Uterus (tissue), 2 donors: ENCODE measurements around the gene PUM1.

Experiments used
- POLR2A ChIP-seq, 2 donors: fragments of 450-650 bp; IDR thresholded peaks; one replicate each; pipeline ENCODE4 v1.6.1; 2016; ENCODE audit warnings: antibody characterized with exemption in 2 of 2, mild to moderate bottlenecking in 1 of 2, moderate library complexity in 1 of 2
- TF ChIP-seq, protein P1 (sequence below), 4 experiments: fragments of 200-600 bp in 2 of 4; fragments of 450-650 bp in 2 of 4; sonication (generic) in 2 of 4; IDR thresholded peaks; one replicate each; pipeline ENCODE4 v1.5.1; 2016 to 2019; ENCODE audit warnings: antibody characterized with exemption in 4 of 4, mild to moderate bottlenecking in 2 of 4, moderate library complexity in 1 of 4

DNA sequence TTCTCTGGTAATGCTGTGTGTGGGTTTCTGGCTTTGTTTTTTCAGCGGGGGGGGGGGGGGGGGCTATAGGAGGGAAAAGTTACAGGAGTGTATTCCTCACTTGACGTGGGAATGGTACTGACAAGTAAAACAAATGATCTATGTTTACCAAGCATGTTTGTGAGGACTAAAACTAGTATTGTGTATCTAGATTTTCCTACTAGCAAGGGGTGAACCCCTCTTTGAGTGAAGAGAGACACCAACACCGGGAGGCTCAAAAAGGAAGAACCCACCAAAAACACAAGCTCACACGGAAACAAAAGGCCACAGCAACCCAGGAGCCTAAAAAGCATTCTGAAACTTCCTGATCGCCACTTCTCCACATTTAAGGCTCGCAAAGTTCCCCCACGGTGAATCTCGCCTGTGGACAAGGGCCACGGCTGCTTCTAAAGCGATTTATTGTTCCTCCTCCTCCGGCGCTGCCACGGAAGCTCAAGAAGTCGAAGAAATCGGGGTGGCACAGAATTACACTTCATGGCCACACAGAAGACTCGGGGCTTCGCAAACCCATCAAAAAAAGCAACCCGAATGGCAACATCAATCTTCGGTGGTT is 703 bp downstream of the PUM1 start:
- TF ChIP-seq, protein P1, sequence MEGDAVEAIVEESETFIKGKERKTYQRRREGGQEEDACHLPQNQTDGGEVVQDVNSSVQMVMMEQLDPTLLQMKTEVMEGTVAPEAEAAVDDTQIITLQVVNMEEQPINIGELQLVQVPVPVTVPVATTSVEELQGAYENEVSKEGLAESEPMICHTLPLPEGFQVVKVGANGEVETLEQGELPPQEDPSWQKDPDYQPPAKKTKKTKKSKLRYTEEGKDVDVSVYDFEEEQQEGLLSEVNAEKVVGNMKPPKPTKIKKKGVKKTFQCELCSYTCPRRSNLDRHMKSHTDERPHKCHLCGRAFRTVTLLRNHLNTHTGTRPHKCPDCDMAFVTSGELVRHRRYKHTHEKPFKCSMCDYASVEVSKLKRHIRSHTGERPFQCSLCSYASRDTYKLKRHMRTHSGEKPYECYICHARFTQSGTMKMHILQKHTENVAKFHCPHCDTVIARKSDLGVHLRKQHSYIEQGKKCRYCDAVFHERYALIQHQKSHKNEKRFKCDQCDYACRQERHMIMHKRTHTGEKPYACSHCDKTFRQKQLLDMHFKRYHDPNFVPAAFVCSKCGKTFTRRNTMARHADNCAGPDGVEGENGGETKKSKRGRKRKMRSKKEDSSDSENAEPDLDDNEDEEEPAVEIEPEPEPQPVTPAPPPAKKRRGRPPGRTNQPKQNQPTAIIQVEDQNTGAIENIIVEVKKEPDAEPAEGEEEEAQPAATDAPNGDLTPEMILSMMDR (IDR thresholded peaks at IDR 0.05), result no peak
- no peak for TF ChIP-seq POLR2A (IDR thresholded peaks at IDR 0.05)
